Inflammatory macrophage treated with lipopolysaccharide for 1 hour (primary cell): Measurements from ENCODE around the gene CCDC146.
A peak's percentile ranks its signal among the peaks of the same experiment; 100 is the strongest.

ENCODE experiments used
- DNase-seq, 2 donors: peaks; one replicate each; pipeline ENCODE4 v3.0.0-alpha.2; 2020 to 2022

The CCDC146 gene

DNA sequence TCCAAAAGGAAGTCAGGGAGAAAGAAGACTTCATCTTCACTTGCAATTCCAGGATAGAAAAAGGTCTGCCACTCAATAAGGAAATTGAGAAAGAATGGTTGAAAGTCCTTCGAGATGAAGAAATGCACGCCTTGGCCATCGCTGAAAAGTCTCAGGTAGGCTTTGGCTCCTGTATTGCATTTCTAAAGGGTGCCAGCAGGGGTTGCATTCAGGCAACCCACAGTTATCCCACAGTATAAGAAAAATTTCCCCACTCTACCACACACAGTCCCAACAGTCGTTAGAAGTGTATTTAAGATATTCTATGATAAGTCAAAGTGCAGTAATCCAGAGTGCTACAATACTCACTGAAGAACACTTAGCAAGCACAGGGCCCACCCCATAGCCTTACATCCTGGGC, 170.6 kb downstream of the CCDC146 start:
- no peak for DNase-seq

DNA sequence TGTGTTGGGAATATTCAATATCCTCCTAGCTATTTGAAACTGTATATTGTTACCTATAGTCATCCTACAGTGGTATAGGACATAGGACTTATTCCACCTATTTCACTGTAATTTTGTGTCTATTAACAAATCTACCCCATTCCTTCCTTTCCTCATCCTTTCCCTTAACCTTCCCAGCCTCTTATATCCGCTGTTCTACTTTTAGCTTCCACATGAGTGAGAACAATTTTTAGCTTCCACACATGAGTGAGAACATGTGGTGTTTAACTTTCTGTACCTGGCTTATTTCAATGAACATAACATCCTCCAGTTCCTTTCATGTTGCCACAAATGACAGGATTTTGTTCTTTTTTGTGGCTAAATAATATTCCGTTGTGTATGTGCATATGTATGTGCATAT, 173.1 kb downstream of the CCDC146 start:
- DNase-seq: no peak

GRCh38 chr7:77306231-77307067, 184.0 kb downstream of the CCDC146 start:
- DNase-seq: no peak

GRCh38 chr7:77308792-77309191, 186.4 kb downstream of the CCDC146 start:
- DNase-seq: no peak

- no peak for DNase-seq
Observed at GRCh38 chr7:77309714-77310220, 187.4 kb downstream of the CCDC146 start.

DNA sequence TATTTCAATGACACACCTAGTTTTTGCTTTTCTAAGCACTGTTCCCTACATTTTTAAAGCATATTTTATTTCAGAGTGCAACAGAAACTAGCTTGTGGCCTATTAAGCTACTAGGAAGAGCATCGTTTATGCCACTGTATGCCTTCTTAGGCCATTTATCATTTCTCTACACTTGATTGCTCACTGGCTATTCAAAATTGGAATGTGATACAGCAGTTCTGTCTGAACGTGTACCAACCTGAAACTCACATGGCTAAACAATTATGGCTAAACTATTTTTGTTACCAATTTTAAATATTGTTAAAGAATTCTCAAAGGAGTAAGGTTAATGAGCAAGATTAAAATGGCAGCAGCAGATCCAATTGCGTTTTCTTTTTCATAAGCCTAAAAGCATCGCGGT, 188.6 kb downstream of the CCDC146 start:
- no peak for DNase-seq

- DNase-seq: no peak
Observed at GRCh38 chr7:77313085-77313484, 190.7 kb downstream of the CCDC146 start.

GRCh38 chr7:77313876-77314480, 191.6 kb downstream of the CCDC146 start:
- DNase-seq: no peak

- DNase-seq: no peak
Observed at GRCh38 chr7:77315182-77315591, 192.8 kb downstream of the CCDC146 start.

GRCh38 chr7:77316219-77316978, 194.0 kb downstream of the CCDC146 start:
- peak; percentile 58 to 60 for DNase-seq

GRCh38 chr7:77318019-77318418, 195.6 kb downstream of the CCDC146 start:
- DNase-seq: no peak

- DNase-seq: no peak
Observed at GRCh38 chr7:77320137-77320536, 197.7 kb downstream of the CCDC146 start.

DNA sequence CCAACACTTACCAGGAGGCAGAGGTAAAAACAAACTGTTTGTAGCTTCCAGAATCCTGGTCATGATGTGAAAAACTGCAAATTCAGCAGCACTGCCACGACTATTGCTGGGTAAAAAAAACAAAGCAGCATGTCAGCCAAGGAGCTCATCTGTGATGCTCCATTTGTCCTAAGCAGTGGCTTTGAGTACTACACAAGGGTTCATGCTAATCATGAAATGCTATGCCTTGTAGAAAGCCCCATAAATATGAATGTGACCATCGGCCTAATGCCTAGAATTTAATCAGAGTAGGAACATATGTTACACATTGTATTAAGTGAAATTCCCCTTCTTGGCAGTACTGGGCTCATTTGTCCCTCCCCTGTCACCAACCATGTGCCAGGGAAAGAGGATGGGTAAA, 198.3 kb downstream of the CCDC146 start:
- no peak for DNase-seq

- no peak for DNase-seq
Observed at GRCh38 chr7:77321300-77321699, 198.9 kb downstream of the CCDC146 start.

GRCh38 chr7:77326131-77326530, 203.7 kb downstream of the CCDC146 start:
- no peak for DNase-seq

- DNase-seq: peak; percentile 60 to 68
Observed at GRCh38 chr7:77327067-77327931, 204.9 kb downstream of the CCDC146 start.

- DNase-seq: no peak
Observed at GRCh38 chr7:77327932-77328628, 205.7 kb downstream of the CCDC146 start.

DNA sequence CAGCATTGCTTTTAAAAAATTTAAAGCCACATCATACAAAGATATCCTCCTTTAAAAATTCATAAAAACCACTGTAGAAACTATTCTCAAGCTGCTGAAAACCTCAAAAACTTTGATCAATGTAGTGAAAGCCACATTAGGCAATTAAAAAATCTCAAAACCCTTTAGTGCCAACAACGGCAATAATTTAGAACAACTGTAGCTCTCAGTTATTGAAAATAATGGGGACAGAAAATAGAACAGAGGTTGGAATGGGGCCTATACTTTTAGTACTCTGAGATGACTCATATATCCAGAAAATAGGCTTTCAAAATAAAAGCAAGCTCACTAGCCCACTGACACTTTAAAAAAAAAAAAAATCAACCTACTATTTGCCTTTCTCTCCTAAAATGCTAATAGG, 206.3 kb downstream of the CCDC146 start:
- no peak for DNase-seq

- DNase-seq: no peak
Observed at GRCh38 chr7:77329466-77330168, 207.2 kb downstream of the CCDC146 start.

DNA sequence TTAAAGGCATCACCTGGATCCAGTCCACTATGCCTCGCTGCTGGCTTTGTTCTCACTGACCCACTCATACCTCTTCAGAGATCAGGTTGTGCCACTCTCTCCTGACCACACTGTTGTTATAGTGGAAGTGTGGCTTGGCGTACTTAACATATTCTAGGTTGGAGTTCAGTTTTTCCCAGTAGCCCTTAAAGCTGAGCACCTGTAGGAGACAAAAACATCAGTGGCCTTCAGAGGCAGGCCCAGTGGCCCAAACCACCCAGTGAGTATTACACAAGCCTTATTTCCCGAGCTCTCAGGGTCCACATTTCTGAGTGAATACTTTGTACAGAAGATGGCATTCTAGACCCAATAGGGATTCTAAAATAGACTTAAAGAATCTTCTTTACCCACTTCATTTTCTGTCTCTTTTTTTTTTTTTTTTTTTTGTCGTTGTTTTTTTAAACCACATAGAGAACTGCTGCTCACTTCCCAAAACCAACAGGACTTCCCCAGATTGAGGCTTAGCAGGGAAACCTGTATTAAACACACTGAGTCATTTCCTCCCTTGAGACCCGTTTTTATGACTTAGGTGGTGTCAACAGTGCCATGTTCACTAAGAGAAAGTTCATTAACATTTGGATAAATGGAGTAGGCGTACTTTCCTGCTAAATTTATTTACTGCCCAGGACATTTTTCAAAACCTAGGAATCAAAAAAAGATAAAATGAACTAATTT, 207.9 kb downstream of the CCDC146 start:
- DNase-seq: peak; percentile 82 to 93
